Neural cell (in vitro differentiated cells): Measurements from ENCODE around the gene CPSF2. TPM values are rescaled to one million over a fixed set of nuclear protein-coding genes. Genes with fewer than 3 reads are reported as not detected.

Source experiments
- H2AFZ ChIP-seq: fragments of 200-600, 300-800 bp; sonication (generic), shearing (Covaris generic); 2 replicates; pipeline ENCODE4 v1.6.0; 2014; ENCODE audit warnings: low read depth, mild to moderate bottlenecking, antibody characterized with exemption, low read length, moderate library complexity
- H3F3A ChIP-seq: fragments of 200-600 bp; shearing (Covaris generic); 2 replicates; pipeline ENCODE4 v1.6.1; 2016; ENCODE audit warnings: mild to moderate bottlenecking, moderate library complexity, mixed read lengths, antibody characterized with exemption, low read length; ENCODE audit not compliant: insufficient read depth, poor library complexity, severe bottlenecking
- H3K27ac ChIP-seq: fragments of 200-600, 300-800 bp; sonication (generic), shearing (Covaris generic); 2 replicates; pipeline ENCODE4 v1.5.1; 2014; ENCODE audit warnings: mild to moderate bottlenecking, low read length, moderate library complexity
- H3K27me3 ChIP-seq: fragments of 300-800, 200-600 bp; sonication (generic), shearing (Covaris generic); 2 replicates; pipeline ENCODE4 v1.6.0; 2014; ENCODE audit warnings: mild to moderate bottlenecking, low read depth, low read length, moderate library complexity; ENCODE audit not compliant: insufficient read depth
- H3K36me3 ChIP-seq: fragments of 300-800, 200-600 bp; sonication (generic), shearing (Covaris generic); 2 replicates; pipeline ENCODE4 v1.5.1; 2014; ENCODE audit warnings: mild to moderate bottlenecking, antibody characterized with exemption, low read length, moderate library complexity; ENCODE audit not compliant: insufficient read depth
- H3K4me2 ChIP-seq: fragments of 300-800, 200-600 bp; sonication (generic), shearing (Covaris generic); 2 replicates; pipeline ENCODE4 v1.6.0; 2014; ENCODE audit warnings: mild to moderate bottlenecking, low read length
- H3K4me3 ChIP-seq: fragments of 300-800, 200-600 bp; sonication (generic), shearing (Covaris generic); 2 replicates; pipeline ENCODE4 v1.5.1; 2014; ENCODE audit warnings: mild to moderate bottlenecking, low read length, moderate library complexity
- H3K79me2 ChIP-seq: fragments of 200-600 bp; shearing (Covaris generic); replicated peaks from 2 replicates; pipeline ENCODE4 v1.6.0; 2014; ENCODE audit warnings: mild to moderate bottlenecking, low read length, moderate library complexity; ENCODE audit not compliant: insufficient read depth
- H3K9ac ChIP-seq: fragments of 300-800, 200-600 bp; sonication (generic), shearing (Covaris generic); 2 replicates; pipeline ENCODE4 v1.6.1; 2016; ENCODE audit warnings: mild to moderate bottlenecking, low read length, mixed read lengths
- H3K9me2 ChIP-seq: fragments of 200-600 bp; shearing (Covaris generic); 2 replicates; pipeline ENCODE4 v1.6.1; 2016; ENCODE audit warnings: mild to moderate bottlenecking, low read length, mixed read lengths; ENCODE audit not compliant: insufficient read depth
- H3K9me3 ChIP-seq: fragments of 200-600, 300-800 bp; sonication (generic), shearing (Covaris generic); 2 replicates; pipeline ENCODE4 v1.6.1; 2016; ENCODE audit warnings: mild to moderate bottlenecking, mixed run types, low read length, moderate library complexity, mixed read lengths
- H4K20me1 ChIP-seq: fragments of 200-600 bp; shearing (Covaris generic); 2 replicates; pipeline ENCODE4 v1.6.1; 2016; ENCODE audit warnings: mild to moderate bottlenecking, mixed run types; ENCODE audit not compliant: insufficient read depth
- CTCF ChIP-seq: fragments of 450-650 bp; IDR thresholded peaks from 2 replicates; pipeline ENCODE4 v1.5.1; 2014; ENCODE audit warnings: antibody characterized with exemption, mild to moderate bottlenecking, moderate library complexity; ENCODE audit not compliant: poor library complexity, severe bottlenecking
- EP300 ChIP-seq: fragments of 450-650 bp; conservative IDR thresholded peaks from 2 replicates; pipeline ENCODE4 v1.6.1; 2014; ENCODE audit warnings: antibody characterized with exemption, mild to moderate bottlenecking, moderate library complexity; ENCODE audit not compliant: poor library complexity, severe bottlenecking
- EZH2 ChIP-seq: fragments of 200-600, 300-800 bp; shearing (Covaris generic), sonication (generic); IDR thresholded peaks from 2 replicates; pipeline ENCODE4 v1.6.1; 2014; ENCODE audit warnings: antibody characterized with exemption, low read length, borderline replicate concordance, mild to moderate bottlenecking; ENCODE audit not compliant: insufficient read depth, poor library complexity, severe bottlenecking
- MXI1 ChIP-seq: fragments of 450-650 bp; conservative IDR thresholded peaks from 2 replicates; pipeline ENCODE4 v1.6.1; 2014; ENCODE audit warnings: antibody characterized with exemption, mild to moderate bottlenecking; ENCODE audit not compliant: poor library complexity, severe bottlenecking
- POLR2AphosphoS5 ChIP-seq: IDR thresholded peaks from 2 replicates; pipeline ENCODE4 v1.6.1; 2012
- RAD21 ChIP-seq: fragments of 450-650 bp; conservative IDR thresholded peaks from 2 replicates; pipeline ENCODE4 v1.6.1; 2014; ENCODE audit warnings: antibody characterized with exemption, mild to moderate bottlenecking, moderate library complexity
- REST ChIP-seq: IDR thresholded peaks from 2 replicates; pipeline ENCODE4 v1.6.1; 2012; ENCODE audit warnings: borderline replicate concordance
- SMC3 ChIP-seq: fragments of 450-650 bp; conservative IDR thresholded peaks from 2 replicates; pipeline ENCODE4 v1.6.1; 2014; ENCODE audit warnings: antibody characterized with exemption, mild to moderate bottlenecking, moderate library complexity; ENCODE audit not compliant: poor library complexity
- TAF1 ChIP-seq: IDR thresholded peaks from 2 replicates; pipeline ENCODE4 v1.6.1; 2012; ENCODE audit warnings: low read depth
- polyA plus RNA-seq: library from polyadenylated mRNA; depleted of rRNA; stranded (reverse); fragments of >200 nt; gene quantifications from 2 replicates; pipeline ENCODE4 v1.2.3, GENCODE V29; 2014

CPSF2 gene
- polyA plus RNA-seq, 1 donor from 2014 or later, result 18.5 TPM

DNA sequence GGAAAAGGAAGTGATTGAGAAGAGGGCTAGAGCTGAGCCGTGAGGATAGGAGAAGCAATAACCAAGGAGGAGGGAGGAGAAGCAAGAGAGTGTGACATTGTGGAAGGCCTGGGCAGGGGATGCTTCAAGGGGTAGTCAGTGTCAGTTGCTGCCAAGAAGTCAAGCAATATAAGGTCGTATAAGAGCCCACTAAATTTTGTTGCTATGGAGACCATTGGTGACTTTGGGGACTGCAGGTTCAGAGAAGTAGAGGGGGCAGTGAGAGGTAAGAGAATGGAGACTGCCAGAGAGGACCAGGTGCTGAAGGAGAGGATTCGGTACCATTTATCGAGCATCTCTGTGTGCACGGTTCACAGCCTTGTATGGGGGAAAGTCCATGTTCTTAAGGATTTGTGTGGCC is 12.3 kb upstream of the CPSF2 start:
- H3K27ac ChIP-seq, result no peak overlapping the region
- peaks cover 17% of the 10 kb centered on the region for H3K79me2 ChIP-seq
- no peak overlapping the region for H3K4me2 ChIP-seq
- H3K4me3 ChIP-seq, result no peak overlapping the region
- no peak overlapping the region for H2AFZ ChIP-seq
- H3K36me3 ChIP-seq, result no peaks in the 10 kb centered on the region
- H3K9me2 ChIP-seq, result no peaks in the 10 kb centered on the region
- H3F3A ChIP-seq, result no peaks in the 10 kb centered on the region
- H4K20me1 ChIP-seq, result no peaks in the 10 kb centered on the region
- H3K9ac ChIP-seq, result no peak overlapping the region
- no peaks in the 10 kb centered on the region for H3K27me3 ChIP-seq
- H3K9me3 ChIP-seq, result no peaks in the 10 kb centered on the region
- TF ChIP-seq SMC3 (no peak), MXI1 (no peak), POLR2AphosphoS5 (no peak), CTCF (no peak), RAD21 (no peak), REST (no peak), TAF1 (no peak), EZH2 (no peak), EP300 (no peak)

GRCh38 chr14:92121207-92121669 is 531 bp upstream of the CPSF2 start:
- H3K4me3 ChIP-seq, result peak overlapping the region; percentile 95
- no peak overlapping the region for H3K4me2 ChIP-seq
- TF ChIP-seq REST (peak; percentile 20), MXI1 (no peak), EP300 (no peak)
- H3F3A ChIP-seq, result peaks cover 4% of the 10 kb centered on the region
- peak overlapping the region; percentile 98 for H3K27ac ChIP-seq
- no peaks in the 10 kb centered on the region for H3K27me3 ChIP-seq
- peaks cover 30% of the 10 kb centered on the region for H3K79me2 ChIP-seq
- no peaks in the 10 kb centered on the region for H4K20me1 ChIP-seq
- peak overlapping the region; percentile 99 for H3K9ac ChIP-seq
- H3K9me2 ChIP-seq, result no peaks in the 10 kb centered on the region
- H2AFZ ChIP-seq, result peak overlapping the region; percentile 96
- no peaks in the 10 kb centered on the region for H3K9me3 ChIP-seq
- no peaks in the 10 kb centered on the region for H3K36me3 ChIP-seq
